ENCODE measurements around the gene NFIA.
A peak's percentile ranks its signal among the peaks of the same experiment; 100 is the strongest.

NFIA gene

GRCh38 chr1:61332796-61333195 is 250.4 kb downstream of the NFIA start:
- DNase-seq (ENCODE audit: low spot score) = no peak

- DNase-seq (ENCODE audit: low spot score) = no peak
Measured at GRCh38 chr1:61334718-61335589, 252.6 kb downstream of the NFIA start.

GRCh38 chr1:61337037-61337436 is 254.7 kb downstream of the NFIA start:
- no peak for DNase-seq (ENCODE audit: low spot score)

GRCh38 chr1:61337441-61337951 is 255.1 kb downstream of the NFIA start:
- DNase-seq (ENCODE audit: low spot score) = no peak

GRCh38 chr1:61337981-61338848 is 255.9 kb downstream of the NFIA start:
- peak; percentile 56 for DNase-seq (ENCODE audit: low spot score)

- no peak for DNase-seq (ENCODE audit: low spot score)
Measured at GRCh38 chr1:61338899-61339298, 256.5 kb downstream of the NFIA start.

- no peak for DNase-seq (ENCODE audit: low spot score)
Measured at GRCh38 chr1:61341426-61341825, 259.1 kb downstream of the NFIA start.

- no peak for DNase-seq (ENCODE audit: low spot score)
Measured at GRCh38 chr1:61343734-61344420, 261.5 kb downstream of the NFIA start.

GRCh38 chr1:61344696-61345095 is 262.3 kb downstream of the NFIA start:
- DNase-seq (ENCODE audit: low spot score) = no peak

GRCh38 chr1:61348025-61348665 is 265.8 kb downstream of the NFIA start:
- DNase-seq (ENCODE audit: low spot score) = no peak

GRCh38 chr1:61352845-61353435 is 270.6 kb downstream of the NFIA start:
- DNase-seq (ENCODE audit: low spot score) = no peak

- no peak for DNase-seq (ENCODE audit: low spot score)
Measured at GRCh38 chr1:61353797-61354406, 271.5 kb downstream of the NFIA start.

GRCh38 chr1:61356016-61356415 is 273.7 kb downstream of the NFIA start:
- DNase-seq (ENCODE audit: low spot score) = peak; percentile 46

- peak; percentile 59 for DNase-seq (ENCODE audit: low spot score)
Measured at GRCh38 chr1:61356995-61357394, 274.6 kb downstream of the NFIA start.

GRCh38 chr1:61357539-61357938 is 275.2 kb downstream of the NFIA start:
- DNase-seq (ENCODE audit: low spot score) = no peak

GRCh38 chr1:61358770-61359455 is 276.6 kb downstream of the NFIA start:
- DNase-seq (ENCODE audit: low spot score) = no peak

GRCh38 chr1:61361931-61362330 is 279.6 kb downstream of the NFIA start:
- no peak for DNase-seq (ENCODE audit: low spot score)

GRCh38 chr1:61362351-61362750 is 280.0 kb downstream of the NFIA start:
- DNase-seq (ENCODE audit: low spot score) = no peak

- no peak for DNase-seq (ENCODE audit: low spot score)
Measured at GRCh38 chr1:61368366-61368765, 286.0 kb downstream of the NFIA start.

- no peak for DNase-seq (ENCODE audit: low spot score)
Measured at GRCh38 chr1:61368876-61369275, 286.5 kb downstream of the NFIA start.

All from hematopoietic multipotent progenitor cell treated with erythropoietin and hydrocortisone succinate and interleukin-3 and kit ligand, for 17 days (in vitro differentiated cells).